Mesenchymal stem cell (in vitro differentiated cells and primary cell): ENCODE results near the gene CAPZB.
A peak's percentile ranks its signal among the peaks of the same experiment; 100 is the strongest.

ENCODE experiments used
- DNase-seq: peaks from one replicate; pipeline ENCODE4 v3.0.0-alpha.2; 2013
- H2AFZ ChIP-seq: one replicate; pipeline ENCODE4 v1.6.1; 2013; ENCODE audit warnings: low read depth, mild to moderate bottlenecking, control low read depth, inconsistent platforms, low read length, moderate library complexity
- H2AK5ac ChIP-seq: 2 replicates; pipeline ENCODE4 v1.6.1; 2013; ENCODE audit warnings: low read length, moderate library complexity, mild to moderate bottlenecking, inconsistent platforms; ENCODE audit not compliant: severe bottlenecking
- H2BK120ac ChIP-seq: one replicate; pipeline ENCODE4 v1.6.1; 2013; ENCODE audit warnings: low read depth, mild to moderate bottlenecking, inconsistent platforms, low read length, moderate library complexity
- H2BK12ac ChIP-seq, 2 experiments: one replicate each; pipeline ENCODE4 v1.6.1; 2013; ENCODE audit warnings: inconsistent platforms in 2 of 2, low read length in 2 of 2, mild to moderate bottlenecking in 2 of 2, moderate library complexity in 2 of 2, control low read depth in 1 of 2
- H2BK15ac ChIP-seq: one replicate; pipeline ENCODE4 v1.6.1; 2013; ENCODE audit warnings: mild to moderate bottlenecking, low read depth, inconsistent platforms; ENCODE audit not compliant: poor library complexity, severe bottlenecking
- H2BK5ac ChIP-seq: 2 replicates; pipeline ENCODE4 v1.6.1; 2013; ENCODE audit warnings: low read depth, mild to moderate bottlenecking, low read length, control low read depth, inconsistent platforms; ENCODE audit not compliant: poor library complexity, severe bottlenecking
- H3K14ac ChIP-seq, 2 experiments: one replicate each; pipeline ENCODE4 v1.6.1; 2013; ENCODE audit warnings: inconsistent platforms in 2 of 2, low read length in 2 of 2, control low read depth in 1 of 2, mild to moderate bottlenecking in 1 of 2, moderate library complexity in 1 of 2
- H3K18ac ChIP-seq, 2 experiments: one replicate each; pipeline ENCODE4 v1.6.1; 2013; ENCODE audit warnings: inconsistent platforms in 2 of 2, low read length in 2 of 2, control low read depth in 1 of 2, low read depth in 1 of 2, mild to moderate bottlenecking in 1 of 2
- H3K23ac ChIP-seq, 2 experiments: one replicate each; pipeline ENCODE4 v1.6.1; 2013; ENCODE audit warnings: inconsistent platforms in 2 of 2, low read length in 2 of 2, mild to moderate bottlenecking in 2 of 2, moderate library complexity in 2 of 2, control low read depth in 1 of 2
- H3K27ac ChIP-seq: 2 replicates; pipeline ENCODE4 v1.5.1; 2013; ENCODE audit warnings: mild to moderate bottlenecking, moderate library complexity, low read length, control low read depth, inconsistent platforms; ENCODE audit not compliant: poor library complexity, severe bottlenecking
- H3K27me3 ChIP-seq, 2 experiments: 2 replicates each; pipeline versions ENCODE4 v1.6.1 to v1.7.0; 2013; ENCODE audit warnings: low read length in 2 of 2, mild to moderate bottlenecking in 2 of 2, moderate library complexity in 2 of 2, control low read depth in 1 of 2, inconsistent platforms in 1 of 2; ENCODE audit not compliant: control insufficient read depth in 1 of 2, insufficient read depth in 1 of 2
- H3K36me3 ChIP-seq, 2 experiments: 2 replicates each; pipeline versions ENCODE4 v1.6.1 to v1.7.0; 2013; ENCODE audit warnings: low read length in 2 of 2, control low read depth in 1 of 2, inconsistent platforms in 1 of 2, low read depth in 1 of 2, mild to moderate bottlenecking in 1 of 2; ENCODE audit not compliant: insufficient read depth in 2 of 2, control insufficient read depth in 1 of 2
- H3K4ac ChIP-seq, 2 experiments: one replicate each; pipeline ENCODE4 v1.6.1; 2013; ENCODE audit warnings: inconsistent platforms in 2 of 2, low read length in 2 of 2, mild to moderate bottlenecking in 2 of 2, moderate library complexity in 2 of 2, control low read depth in 1 of 2, low read depth in 1 of 2
- H3K4me1 ChIP-seq: 2 replicates; pipeline ENCODE4 v1.6.1; 2013; ENCODE audit warnings: low read depth, low read length, control low read depth; ENCODE audit not compliant: control insufficient read depth, insufficient read depth
- H3K4me2 ChIP-seq: 2 replicates; pipeline ENCODE4 v1.6.1; 2013; ENCODE audit warnings: low read length, mild to moderate bottlenecking, inconsistent platforms; ENCODE audit not compliant: poor library complexity, severe bottlenecking
- H3K4me3 ChIP-seq, 2 experiments: 2 replicates each; pipeline versions ENCODE4 v1.5.1 to v1.7.0; 2013; ENCODE audit warnings: low read length in 2 of 2, mild to moderate bottlenecking in 2 of 2, control low read depth in 1 of 2, low read depth in 1 of 2; ENCODE audit not compliant: insufficient read depth in 1 of 2
- H3K79me1 ChIP-seq: replicated peaks from 2 replicates; pipeline ENCODE4 v1.6.1; 2013; ENCODE audit warnings: mild to moderate bottlenecking, control low read depth, low read length, inconsistent platforms; ENCODE audit not compliant: poor library complexity, severe bottlenecking
- H3K9ac ChIP-seq: 2 replicates; pipeline ENCODE4 v1.7.0; 2013; ENCODE audit warnings: mild to moderate bottlenecking, low read length, moderate library complexity
- H3K9me3 ChIP-seq: 2 replicates; pipeline ENCODE4 v1.7.0; 2013; ENCODE audit warnings: mild to moderate bottlenecking, low read length; ENCODE audit not compliant: control insufficient read depth
- H4K8ac ChIP-seq: one replicate; pipeline ENCODE4 v1.6.1; 2013; ENCODE audit warnings: inconsistent platforms, mild to moderate bottlenecking, low read length, moderate library complexity
- H4K91ac ChIP-seq: one replicate; pipeline ENCODE4 v1.6.1; 2013; ENCODE audit warnings: mild to moderate bottlenecking, low read length, inconsistent platforms
- WGBS: methylation state at CpG from one replicate; pipeline ENCODE4 v1.1.7; 2013; ENCODE audit warnings: mixed read lengths; 5-methylcytosine and 5-hydroxymethylcytosine counted together

CAPZB gene

GRCh38 chr1:19337289-19337688 is 148.1 kb downstream of the CAPZB start:
- Histone ChIP-seq H4K8ac (no peak overlapping the region), H3K4ac (no peak overlapping the region), H4K91ac (no peak overlapping the region), H3K14ac (no peak overlapping the region), H2BK12ac (no peak overlapping the region), H3K9me3 (no peaks in the 10 kb centered on the region), H2BK120ac (no peak overlapping the region), H3K27me3 (no peaks in the 10 kb centered on the region), H3K79me1 (peaks cover 24% of the 10 kb centered on the region), H2AFZ (no peak overlapping the region), H3K9ac (no peak overlapping the region), H2BK5ac (no peak overlapping the region), H3K4me2 (no peak overlapping the region), H3K18ac (no peak overlapping the region), H3K4me3 (no peak overlapping the region), H3K36me3 (peaks cover 44 to 53% of the 10 kb centered on the region in 2 experiments), H3K27ac (no peak overlapping the region), H3K4me1 (peaks cover 18% of the 10 kb centered on the region), H2BK15ac (no peak overlapping the region), H2AK5ac (no peak overlapping the region), H3K23ac (no peak overlapping the region)
- no peak for DNase-seq
- 91% methylated on average over 4 of the region's 4 CpGs for WGBS

- 90% methylated on average over 7 of the region's 7 CpGs for WGBS
- Histone ChIP-seq H2BK12ac (no peak overlapping the region), H3K79me1 (peaks cover 16% of the 10 kb centered on the region), H3K27me3 (no peaks in the 10 kb centered on the region), H2BK5ac (no peak overlapping the region), H4K8ac (no peak overlapping the region), H3K23ac (no peak overlapping the region), H3K4me2 (no peak overlapping the region), H3K4me1 (peaks cover 18% of the 10 kb centered on the region), H3K27ac (no peak overlapping the region), H3K9me3 (no peaks in the 10 kb centered on the region), H2AFZ (no peak overlapping the region), H3K14ac (no peak overlapping the region), H2AK5ac (no peak overlapping the region), H3K9ac (no peak overlapping the region), H3K4me3 (no peak overlapping the region), H3K36me3 (peaks cover 44 to 50% of the 10 kb centered on the region in 2 experiments), H3K18ac (no peak overlapping the region), H3K4ac (no peak overlapping the region), H4K91ac (no peak overlapping the region), H2BK120ac (no peak overlapping the region), H2BK15ac (no peak overlapping the region)
- no peak for DNase-seq
Measured at GRCh38 chr1:19336543-19336942, 148.8 kb downstream of the CAPZB start.

- no peak for DNase-seq
- no peak overlapping the region for H3K4me2 ChIP-seq
- no peak overlapping the region for H2BK5ac ChIP-seq
- no peak overlapping the region for H2AK5ac ChIP-seq
- H3K4ac ChIP-seq = no peak overlapping the region
- no peak overlapping the region for H2BK120ac ChIP-seq
- H3K9me3 ChIP-seq = no peaks in the 10 kb centered on the region
- H3K27ac ChIP-seq = no peak overlapping the region
- H3K4me3 ChIP-seq = no peak overlapping the region
- H4K91ac ChIP-seq = no peak overlapping the region
- no peaks in the 10 kb centered on the region for H3K79me1 ChIP-seq
- H4K8ac ChIP-seq = peak overlapping the region; percentile 13
- no peak overlapping the region for H3K14ac ChIP-seq
- H3K36me3 ChIP-seq = peaks cover 33 to 45% of the 10 kb centered on the region in 2 experiments
- no peak overlapping the region for H3K18ac ChIP-seq
- WGBS = 77% methylated on average over 6 of the region's 9 CpGs
- no peak overlapping the region for H2AFZ ChIP-seq
- no peak overlapping the region for H3K9ac ChIP-seq
- no peak overlapping the region for H2BK15ac ChIP-seq
- no peak overlapping the region for H2BK12ac ChIP-seq
- no peaks in the 10 kb centered on the region for H3K27me3 ChIP-seq
- peaks cover 16% of the 10 kb centered on the region for H3K4me1 ChIP-seq
- no peak overlapping the region for H3K23ac ChIP-seq
Measured at GRCh38 chr1:19333587-19334354, 151.6 kb downstream of the CAPZB start.

- Histone ChIP-seq H3K36me3 (peaks cover 33 to 45% of the 10 kb centered on the region in 2 experiments), H2BK5ac (no peak overlapping the region), H4K91ac (no peak overlapping the region), H3K9me3 (no peaks in the 10 kb centered on the region), H3K18ac (no peak overlapping the region), H4K8ac (no peak overlapping the region), H3K27me3 (no peaks in the 10 kb centered on the region), H3K9ac (no peak overlapping the region), H3K4me3 (no peak overlapping the region), H2BK15ac (no peak overlapping the region), H3K79me1 (no peaks in the 10 kb centered on the region), H2AK5ac (no peak overlapping the region), H2BK120ac (no peak overlapping the region), H3K4me1 (peaks cover 15% of the 10 kb centered on the region), H3K23ac (no peak overlapping the region), H3K27ac (no peak overlapping the region), H2AFZ (no peak overlapping the region), H3K4ac (no peak overlapping the region), H3K4me2 (no peak overlapping the region), H2BK12ac (no peak overlapping the region), H3K14ac (no peak overlapping the region)
- WGBS = 94% methylated on average over 9 of the region's 12 CpGs
- no peak for DNase-seq
Measured at GRCh38 chr1:19332832-19333231, 152.5 kb downstream of the CAPZB start.
